Adipocyte (in vitro differentiated cells): Measurements from ENCODE around the gene WARS2.

Experiments used
- DNase-seq: peaks from one replicate; pipeline ENCODE4 v3.0.0-alpha.2; 2015; ENCODE audit warnings: low read depth
- H3K27me3 ChIP-seq: replicated peaks from 2 replicates; pipeline ENCODE4 v1.7.0; 2013; ENCODE audit warnings: mild to moderate bottlenecking, low read length, moderate library complexity; ENCODE audit not compliant: control insufficient read depth, insufficient read depth
- H3K36me3 ChIP-seq: 2 replicates; pipeline ENCODE4 v1.7.0; 2013; ENCODE audit warnings: low read length, mild to moderate bottlenecking, moderate library complexity; ENCODE audit not compliant: control insufficient read depth, insufficient read depth, severe bottlenecking
- H3K4me1 ChIP-seq: 2 replicates; pipeline ENCODE4 v1.7.0; 2013; ENCODE audit warnings: mild to moderate bottlenecking, low read length, moderate library complexity; ENCODE audit not compliant: control insufficient read depth, insufficient read depth
- H3K4me3 ChIP-seq: 2 replicates; pipeline ENCODE4 v1.7.0; 2013; ENCODE audit warnings: mild to moderate bottlenecking, low read length, moderate library complexity
- H3K9ac ChIP-seq: 2 replicates; pipeline ENCODE4 v1.7.0; 2013; ENCODE audit warnings: mild to moderate bottlenecking, low read length, moderate library complexity
- H3K9me3 ChIP-seq: 2 replicates; pipeline ENCODE4 v1.7.0; 2013; ENCODE audit warnings: mild to moderate bottlenecking, low read length, moderate library complexity; ENCODE audit not compliant: control insufficient read depth

Gene WARS2

GRCh38 chr1:118982821-118983557 is 157.5 kb downstream of the WARS2 start:
- Histone ChIP-seq H3K9ac (peak overlapping the region; percentile 94), H3K27me3 (no peaks in the 10 kb centered on the region), H3K9me3 (no peaks in the 10 kb centered on the region), H3K4me3 (peak overlapping the region; percentile 96), H3K36me3 (no peaks in the 10 kb centered on the region), H3K4me1 (peaks cover 14% of the 10 kb centered on the region)
- DNase-seq: no peak

GRCh38 chr1:118982266-118982665 is 158.2 kb downstream of the WARS2 start:
- no peaks in the 10 kb centered on the region for H3K36me3 ChIP-seq
- H3K4me1 ChIP-seq: peaks cover 14% of the 10 kb centered on the region
- no peak for DNase-seq
- H3K4me3 ChIP-seq: no peak overlapping the region
- H3K9me3 ChIP-seq: no peaks in the 10 kb centered on the region
- H3K9ac ChIP-seq: peak overlapping the region; percentile 19
- no peaks in the 10 kb centered on the region for H3K27me3 ChIP-seq

GRCh38 chr1:118981436-118981835 is 159.0 kb downstream of the WARS2 start:
- Histone ChIP-seq H3K9me3 (no peaks in the 10 kb centered on the region), H3K27me3 (no peaks in the 10 kb centered on the region), H3K9ac (no peak overlapping the region), H3K36me3 (peaks cover 6% of the 10 kb centered on the region), H3K4me3 (peak overlapping the region; percentile 2), H3K4me1 (peaks cover 18% of the 10 kb centered on the region)
- no peak for DNase-seq
